ENCODE results near the gene AKAP12.

Gene AKAP12

GRCh38 chr6:151240036-151240685 is 394 bp downstream of the AKAP12 start:
- no peak for DNase-seq (ENCODE audit: low spot score)

GRCh38 chr6:151240791-151241642 is 1.2 kb downstream of the AKAP12 start:
- DNase-seq (ENCODE audit: low spot score) = no peak

GRCh38 chr6:151241853-151242252 is 2.1 kb downstream of the AKAP12 start:
- no peak for DNase-seq (ENCODE audit: low spot score)

- no peak for DNase-seq (ENCODE audit: low spot score)
Observed at GRCh38 chr6:151242420-151242861, 2.7 kb downstream of the AKAP12 start.

GRCh38 chr6:151243481-151243880 is 3.7 kb downstream of the AKAP12 start:
- no peak for DNase-seq (ENCODE audit: low spot score)

GRCh38 chr6:151247490-151247889 is 7.7 kb downstream of the AKAP12 start:
- no peak for DNase-seq (ENCODE audit: low spot score)

GRCh38 chr6:151248295-151248694 is 8.5 kb downstream of the AKAP12 start:
- DNase-seq (ENCODE audit: low spot score) = no peak

GRCh38 chr6:151252634-151253033 is 12.9 kb downstream of the AKAP12 start:
- DNase-seq (ENCODE audit: low spot score) = no peak

GRCh38 chr6:151254451-151255081 is 14.8 kb downstream of the AKAP12 start:
- DNase-seq (ENCODE audit: low spot score) = peak; percentile 9

- no peak for DNase-seq (ENCODE audit: low spot score)
Observed at GRCh38 chr6:151255811-151256210, 16.0 kb downstream of the AKAP12 start.

GRCh38 chr6:151257985-151258445 is 18.2 kb downstream of the AKAP12 start:
- DNase-seq (ENCODE audit: low spot score) = peak; percentile 85

- DNase-seq (ENCODE audit: low spot score) = no peak
Observed at GRCh38 chr6:151260205-151260604, 20.4 kb downstream of the AKAP12 start.

- no peak for DNase-seq (ENCODE audit: low spot score)
Observed at GRCh38 chr6:151263035-151263434, 23.3 kb downstream of the AKAP12 start.

- DNase-seq (ENCODE audit: low spot score) = no peak
Observed at GRCh38 chr6:151263967-151264366, 24.2 kb downstream of the AKAP12 start.

- no peak for DNase-seq (ENCODE audit: low spot score)
Observed at GRCh38 chr6:151265282-151265681, 25.5 kb downstream of the AKAP12 start.

- no peak for DNase-seq (ENCODE audit: low spot score)
Observed at GRCh38 chr6:151269321-151269995, 29.7 kb downstream of the AKAP12 start.

- no peak for DNase-seq (ENCODE audit: low spot score)
Observed at GRCh38 chr6:151275121-151275520, 35.4 kb downstream of the AKAP12 start.

- DNase-seq (ENCODE audit: low spot score) = no peak
Observed at GRCh38 chr6:151275566-151275965, 35.8 kb downstream of the AKAP12 start.

- no peak for DNase-seq (ENCODE audit: low spot score)
Observed at GRCh38 chr6:151276112-151276740, 36.5 kb downstream of the AKAP12 start.

- DNase-seq (ENCODE audit: low spot score) = no peak
Observed at GRCh38 chr6:151279891-151280290, 40.1 kb downstream of the AKAP12 start.

- no peak for DNase-seq (ENCODE audit: low spot score)
Observed at GRCh38 chr6:151280859-151281258, 41.1 kb downstream of the AKAP12 start.

GRCh38 chr6:151284012-151284411 is 44.2 kb downstream of the AKAP12 start:
- no peak for DNase-seq (ENCODE audit: low spot score)

Data from COLO829 (cell line).